Stimulated activated CD4-positive, alpha-beta T cell treated with anti-CD3 and anti-CD28 coated beads, Interleukin-15, amount 100 ng/mL, for 48 hours (primary cell): ENCODE measurements around the gene VRK3.
"Not testable (repeated sequence)": the region's sequence is repeated elsewhere in the genome, so short reads cannot be mapped to it uniquely, and the experiment has no call there.

ENCODE experiments used
- DNase-seq, 2 donors: peaks; one replicate each; pipeline ENCODE4 v3.0.0-alpha.2; 2020; ENCODE audit warnings: low read depth in 2 of 2

VRK3 gene

GRCh38 chr19:49987159-49987698 is 37.9 kb downstream of the VRK3 start:
- peak; percentile 66 for DNase-seq

- DNase-seq: no peak
These were observed 38.8 kb downstream of the VRK3 start for GRCh38 chr19:49986354-49986753.

- no peak for DNase-seq
These were observed 39.3 kb downstream of the VRK3 start for GRCh38 chr19:49985871-49986270.

GRCh38 chr19:49984491-49984890 is 40.7 kb downstream of the VRK3 start:
- no peak for DNase-seq

- peak; percentile 60 to 81 for DNase-seq
These were observed 41.4 kb downstream of the VRK3 start for GRCh38 chr19:49983645-49984229.

- DNase-seq: no peak
These were observed 43.3 kb downstream of the VRK3 start for GRCh38 chr19:49981603-49982593.

GRCh38 chr19:49978324-49978723 is 46.8 kb downstream of the VRK3 start:
- DNase-seq: no peak

GRCh38 chr19:49977881-49978280 is 47.3 kb downstream of the VRK3 start:
- DNase-seq: no peak

GRCh38 chr19:49977076-49977475 is 48.1 kb downstream of the VRK3 start:
- DNase-seq: no peak

- no peak for DNase-seq
These were observed 48.7 kb downstream of the VRK3 start for GRCh38 chr19:49976496-49976895.

- DNase-seq: no peak
These were observed 50.1 kb downstream of the VRK3 start for GRCh38 chr19:49975051-49975450.

GRCh38 chr19:49973987-49974386 is 51.2 kb downstream of the VRK3 start:
- DNase-seq: no peak

- DNase-seq: no peak
These were observed 52.3 kb downstream of the VRK3 start for GRCh38 chr19:49972841-49973240.

GRCh38 chr19:49971991-49972411 is 53.2 kb downstream of the VRK3 start:
- no peak for DNase-seq

- DNase-seq: not testable (repeated sequence)
These were observed 55.8 kb downstream of the VRK3 start for GRCh38 chr19:49969355-49969754.

GRCh38 chr19:49968279-49968922 is 56.8 kb downstream of the VRK3 start:
- DNase-seq: no peak

- not testable (repeated sequence) for DNase-seq
These were observed 64.2 kb downstream of the VRK3 start, which contains the start of gene SIGLEC11 for GRCh38 chr19:49960980-49961379. TSS of gene SIGLEC11 (minus strand) at chr19:49961172. CDS start at chr19:49961081, 91 bp downstream.

GRCh38 chr19:49959892-49960291 is 65.3 kb downstream of the VRK3 start:
- DNase-seq: not testable (repeated sequence)

- not testable (repeated sequence) for DNase-seq
These were observed 66.6 kb downstream of the VRK3 start for GRCh38 chr19:49958596-49958995.

- not testable (repeated sequence) for DNase-seq
These were observed 67.0 kb downstream of the VRK3 start for GRCh38 chr19:49958144-49958543.

GRCh38 chr19:49957262-49957915 is 67.8 kb downstream of the VRK3 start:
- no peak for DNase-seq

- no peak for DNase-seq
These were observed 69.1 kb downstream of the VRK3 start for GRCh38 chr19:49956115-49956495.
